ENCODE data around the gene TMEM183A.
"Not testable (repeated sequence)": the region's sequence is repeated elsewhere in the genome, so short reads cannot be mapped to it uniquely, and the experiment has no call there.

Gene TMEM183A, protein sequence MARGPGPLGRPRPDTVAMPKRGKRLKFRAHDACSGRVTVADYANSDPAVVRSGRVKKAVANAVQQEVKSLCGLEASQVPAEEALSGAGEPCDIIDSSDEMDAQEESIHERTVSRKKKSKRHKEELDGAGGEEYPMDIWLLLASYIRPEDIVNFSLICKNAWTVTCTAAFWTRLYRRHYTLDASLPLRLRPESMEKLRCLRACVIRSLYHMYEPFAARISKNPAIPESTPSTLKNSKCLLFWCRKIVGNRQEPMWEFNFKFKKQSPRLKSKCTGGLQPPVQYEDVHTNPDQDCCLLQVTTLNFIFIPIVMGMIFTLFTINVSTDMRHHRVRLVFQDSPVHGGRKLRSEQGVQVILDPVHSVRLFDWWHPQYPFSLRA

DNA sequence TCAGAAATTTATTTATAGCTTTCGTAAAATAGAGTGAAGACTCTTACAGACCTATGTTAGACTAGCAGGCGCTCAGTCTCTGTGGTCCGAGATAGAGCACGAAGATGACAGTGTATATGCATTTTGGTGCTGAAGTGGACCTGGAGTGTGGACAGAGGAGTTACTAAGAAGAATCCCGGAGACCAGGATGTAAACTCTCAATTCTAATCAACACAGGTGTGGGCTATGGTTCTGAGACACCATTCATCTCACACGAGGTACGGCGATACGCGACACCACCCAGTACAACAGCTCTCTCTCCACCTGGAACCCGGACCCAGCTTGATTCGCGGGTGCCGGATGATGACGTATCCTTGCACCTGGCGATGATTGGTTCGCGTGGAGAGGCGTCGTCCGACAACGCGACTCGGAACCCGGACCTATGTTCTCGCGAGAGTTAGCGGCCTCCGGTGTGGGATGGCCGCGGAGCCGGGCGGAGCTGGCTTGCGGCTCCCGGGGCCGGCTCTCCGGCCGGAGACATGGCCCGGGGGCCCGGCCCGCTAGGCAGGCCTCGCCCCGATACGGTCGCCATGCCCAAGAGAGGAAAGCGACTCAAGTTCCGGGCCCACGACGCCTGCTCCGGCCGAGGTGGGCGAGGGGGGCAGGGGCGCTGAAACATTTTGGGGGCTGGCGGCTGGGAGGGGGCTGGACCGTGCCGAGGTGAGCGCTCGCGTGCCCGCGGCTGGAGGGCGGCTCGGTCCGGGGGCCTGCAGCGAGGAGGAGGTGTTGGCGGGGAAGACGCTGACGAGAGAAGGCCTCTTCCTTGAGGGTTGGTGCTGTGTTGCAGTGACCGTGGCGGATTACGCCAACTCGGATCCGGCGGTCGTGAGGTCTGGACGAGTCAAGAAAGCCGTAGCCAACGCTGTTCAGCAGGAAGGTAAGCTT lies at the start of gene TMEM183A:
TSS of gene TMEM183A (plus strand) at position 427 of the 924 bp plus-strand sequence. CDS start at position 519, 92 bp downstream.
- DNase-seq (ENCODE audit: low read depth in 1 of 2, low spot score in 1 of 2) = peak; percentile 83 to 96

DNA sequence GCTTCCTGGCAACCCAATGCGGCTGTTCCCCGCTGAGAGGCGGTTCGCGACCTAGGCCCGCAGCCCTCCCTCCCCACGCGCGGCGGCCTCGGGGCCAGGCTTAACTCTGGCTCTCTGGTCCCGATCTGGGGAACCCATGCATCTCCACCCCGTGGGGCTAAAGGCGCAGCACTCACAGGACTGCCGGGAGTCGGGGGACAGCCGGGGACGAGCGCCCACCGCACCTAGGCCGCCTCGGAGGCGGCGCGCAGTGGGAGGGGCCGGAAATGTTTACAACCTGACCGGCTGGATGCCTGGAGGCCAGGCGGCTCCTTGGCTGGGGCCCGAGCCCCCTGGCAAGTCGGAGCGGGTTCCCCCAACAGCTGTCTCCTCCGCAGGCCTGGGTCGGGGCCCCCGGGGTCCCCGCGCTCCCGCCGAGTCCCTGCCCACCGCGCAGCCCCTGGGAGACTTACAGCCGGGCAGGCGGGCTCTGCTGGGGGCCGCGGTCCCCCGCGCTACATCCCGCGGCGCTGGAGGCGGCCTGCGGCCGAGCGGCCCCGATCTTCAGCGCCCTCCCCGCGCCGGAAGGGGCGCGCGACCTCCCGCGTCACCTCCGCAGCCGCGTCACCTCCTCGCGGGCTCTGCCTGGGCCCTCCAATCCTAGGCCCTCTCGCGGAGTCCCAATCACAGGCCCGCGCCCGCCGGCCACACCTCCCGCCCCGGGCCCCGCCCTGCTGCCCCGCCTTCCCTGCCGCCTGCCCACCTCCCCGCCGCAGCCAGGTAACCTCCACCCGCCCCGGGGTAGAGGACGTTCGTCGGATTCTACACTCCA lies 49.2 kb upstream of the TMEM183A start, which contains the start of gene ADIPOR1:
TSS of gene ADIPOR1 (minus strand) at position 580 of the 811 bp plus-strand sequence. CDS start 7,242 bp downstream, outside the sequence.
- DNase-seq (ENCODE audit: low read depth in 1 of 2, low spot score in 1 of 2) = peak; percentile 87

DNA sequence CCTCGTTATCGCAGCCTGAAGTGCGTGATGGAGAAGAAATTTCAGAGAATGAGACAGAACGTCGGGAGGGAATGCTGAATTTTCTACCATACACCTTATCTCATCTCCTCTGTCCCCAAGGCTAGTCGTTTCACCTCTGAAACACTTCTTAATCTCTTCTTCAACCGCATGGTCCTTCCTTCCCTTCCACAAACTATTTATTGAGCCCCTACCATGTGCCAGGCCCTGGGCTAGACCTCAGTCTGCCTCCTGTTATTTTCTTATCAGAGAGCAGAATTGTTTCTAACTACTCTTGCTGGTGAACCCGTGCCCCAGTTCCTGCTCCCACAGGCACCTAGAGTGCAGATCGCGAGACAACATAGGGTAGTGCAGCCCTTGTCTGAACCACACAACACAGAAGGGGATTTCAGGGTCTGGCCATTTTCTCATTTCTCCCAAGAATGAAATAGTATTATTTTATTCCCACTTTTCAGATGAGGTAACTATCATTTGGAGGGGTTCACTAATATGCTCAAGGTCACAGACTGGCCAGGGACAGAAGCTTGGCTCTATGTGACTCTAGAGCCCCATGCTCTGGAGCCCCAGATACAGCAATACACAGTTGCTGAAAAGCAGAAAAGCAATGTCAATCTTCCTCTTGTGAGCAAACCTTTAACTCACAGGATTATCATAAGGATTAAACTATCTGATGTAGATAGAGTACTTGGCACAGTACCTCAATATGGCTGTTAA lies 48.5 kb upstream of the TMEM183A start:
- no peak for DNase-seq (ENCODE audit: low read depth in 1 of 2, low spot score in 1 of 2)

DNA sequence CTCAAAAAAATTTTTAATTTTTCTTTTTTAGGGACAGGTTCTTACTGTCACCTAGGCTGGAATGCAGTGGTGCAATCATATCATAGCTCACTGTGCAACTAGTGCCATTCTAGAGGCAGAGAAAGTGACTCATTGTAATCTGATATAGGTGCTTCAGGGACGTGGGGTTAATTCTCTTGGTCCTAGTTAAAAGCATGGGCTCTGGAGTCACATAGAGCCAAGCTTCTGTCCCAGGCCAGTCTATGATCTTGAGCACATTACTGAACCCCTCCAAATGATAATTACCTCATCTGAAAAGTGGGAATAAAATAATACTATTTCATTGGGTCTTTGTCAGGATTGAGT lies 47.9 kb upstream of the TMEM183A start:
- DNase-seq (ENCODE audit: low read depth in 1 of 2, low spot score in 1 of 2) = no peak

DNA sequence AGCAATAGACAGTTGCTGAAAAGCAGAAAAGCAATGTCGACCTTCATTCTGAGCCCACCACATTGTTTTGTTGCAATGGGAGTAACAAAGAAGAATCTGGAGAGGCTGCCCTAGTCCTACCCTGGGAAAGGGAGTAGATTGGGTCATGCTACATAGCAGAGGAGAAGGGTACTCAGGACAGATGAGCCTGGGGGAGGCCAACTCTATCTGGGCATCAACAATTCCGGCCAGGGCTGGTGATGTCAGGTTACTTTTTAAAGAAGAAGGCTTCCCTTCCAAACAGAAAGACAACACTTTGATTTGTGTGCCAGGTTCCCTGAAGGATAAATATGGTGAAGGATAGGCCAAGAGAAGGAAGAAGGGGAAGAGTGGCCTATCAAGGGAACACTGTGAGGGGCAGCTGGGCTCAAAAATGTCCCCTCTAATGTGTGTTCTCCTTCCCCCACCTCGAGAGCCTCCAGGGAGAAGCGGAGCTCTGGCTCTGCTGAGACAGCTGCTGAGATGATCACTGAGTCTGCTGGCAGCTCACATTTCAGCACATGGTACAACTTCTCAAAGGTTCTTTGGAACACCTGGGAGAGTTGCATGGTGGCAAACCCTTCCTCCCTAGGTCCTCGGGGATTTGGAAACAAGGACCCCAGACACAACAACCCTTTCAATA lies 45.8 kb upstream of the TMEM183A start:
- no peak for DNase-seq (ENCODE audit: low read depth in 1 of 2, low spot score in 1 of 2)

DNA sequence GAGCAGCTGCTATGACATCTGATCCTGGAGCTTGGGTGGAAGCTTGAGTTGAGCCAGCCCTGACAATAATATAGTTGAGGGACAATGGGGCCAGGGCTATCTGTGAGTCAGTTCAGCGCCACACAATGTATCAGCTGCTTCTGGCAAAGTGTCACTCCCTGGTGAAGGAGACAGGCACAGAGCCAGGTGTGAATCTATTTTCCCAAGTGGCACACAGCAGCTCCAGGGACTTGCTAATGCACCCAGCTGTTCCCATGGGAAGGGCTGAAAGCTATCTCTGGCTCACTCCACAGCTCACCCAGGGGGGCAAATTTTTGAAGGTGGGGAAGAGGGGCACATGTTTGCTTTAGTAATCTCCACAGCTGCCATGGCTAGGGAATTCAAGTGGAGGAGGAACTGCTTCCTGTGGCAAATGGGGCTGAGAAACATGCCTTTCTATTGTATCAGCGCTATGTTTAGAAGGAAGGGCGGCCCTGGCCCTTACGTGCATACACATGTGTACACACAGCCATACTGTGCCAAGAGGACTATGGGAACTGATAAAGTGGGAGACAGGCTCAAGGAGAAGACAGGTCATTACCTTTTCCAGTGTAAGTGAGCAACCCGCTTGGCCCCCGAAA lies 42.3 kb upstream of the TMEM183A start:
- DNase-seq (ENCODE audit: low read depth in 1 of 2, low spot score in 1 of 2) = no peak

DNA sequence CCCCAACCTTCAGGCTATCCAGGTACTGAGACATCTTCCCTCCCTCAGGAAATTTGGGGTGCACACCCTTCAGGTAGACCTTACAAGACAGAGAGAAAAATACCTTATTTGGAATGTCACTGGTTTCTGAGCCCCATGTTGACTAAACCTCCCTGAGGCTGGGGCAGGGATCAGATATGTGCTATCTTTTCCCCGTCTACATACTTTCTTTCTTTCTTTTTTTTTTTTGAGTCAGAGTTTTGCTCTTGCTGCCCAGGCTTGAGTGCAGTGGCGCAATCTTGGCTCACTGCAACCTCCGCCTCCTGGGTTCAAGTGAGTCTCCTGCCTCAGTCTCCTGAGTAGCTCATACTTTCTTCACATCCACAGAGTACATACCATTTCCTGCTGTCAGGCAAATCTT lies 41.8 kb upstream of the TMEM183A start:
- no peak for DNase-seq (ENCODE audit: low read depth in 1 of 2, low spot score in 1 of 2)

DNA sequence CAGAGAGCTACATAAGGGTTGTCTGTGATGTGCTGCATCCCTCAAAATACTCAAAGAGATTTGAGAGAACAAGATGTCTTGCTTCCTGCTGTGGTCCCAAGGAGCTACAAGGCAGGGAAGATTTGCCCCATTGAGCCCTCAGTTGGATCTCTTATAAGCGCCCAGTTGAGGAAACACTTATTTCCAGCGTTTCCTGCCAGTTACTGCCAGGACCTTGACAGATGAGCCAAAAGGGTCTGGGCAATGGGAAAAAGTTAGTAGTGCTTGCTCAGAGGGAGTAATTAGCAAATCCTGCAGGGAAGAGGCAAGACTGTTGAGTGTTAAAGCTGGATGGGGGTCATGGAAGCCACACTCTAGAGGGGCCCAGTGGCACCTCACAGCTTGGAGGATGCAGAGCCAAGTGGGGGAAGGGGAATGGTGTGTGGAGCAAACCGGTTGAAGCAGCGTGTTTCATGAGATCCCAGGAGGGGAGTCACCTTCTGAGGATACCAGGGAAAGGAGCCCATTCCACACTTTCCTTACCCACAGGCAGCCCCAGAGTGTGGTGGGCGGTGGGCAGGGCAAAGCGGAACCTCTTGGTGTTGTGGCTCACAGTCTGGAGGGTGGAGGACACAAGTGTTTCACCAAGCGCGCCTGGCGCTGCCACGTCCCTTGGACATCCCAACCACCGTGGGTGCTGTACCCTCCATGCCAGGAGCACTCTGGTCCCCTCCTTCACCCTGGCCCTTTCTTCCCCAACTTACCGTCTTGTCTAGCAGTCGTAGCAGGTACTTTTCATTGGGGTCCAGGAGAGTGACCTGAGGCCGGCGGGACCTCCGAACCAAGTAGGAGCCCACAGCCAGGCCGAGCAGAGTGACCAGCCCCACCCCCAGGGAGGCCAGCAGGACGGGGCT lies 40.9 kb upstream of the TMEM183A start:
- no peak for DNase-seq (ENCODE audit: low read depth in 1 of 2, low spot score in 1 of 2)

DNA sequence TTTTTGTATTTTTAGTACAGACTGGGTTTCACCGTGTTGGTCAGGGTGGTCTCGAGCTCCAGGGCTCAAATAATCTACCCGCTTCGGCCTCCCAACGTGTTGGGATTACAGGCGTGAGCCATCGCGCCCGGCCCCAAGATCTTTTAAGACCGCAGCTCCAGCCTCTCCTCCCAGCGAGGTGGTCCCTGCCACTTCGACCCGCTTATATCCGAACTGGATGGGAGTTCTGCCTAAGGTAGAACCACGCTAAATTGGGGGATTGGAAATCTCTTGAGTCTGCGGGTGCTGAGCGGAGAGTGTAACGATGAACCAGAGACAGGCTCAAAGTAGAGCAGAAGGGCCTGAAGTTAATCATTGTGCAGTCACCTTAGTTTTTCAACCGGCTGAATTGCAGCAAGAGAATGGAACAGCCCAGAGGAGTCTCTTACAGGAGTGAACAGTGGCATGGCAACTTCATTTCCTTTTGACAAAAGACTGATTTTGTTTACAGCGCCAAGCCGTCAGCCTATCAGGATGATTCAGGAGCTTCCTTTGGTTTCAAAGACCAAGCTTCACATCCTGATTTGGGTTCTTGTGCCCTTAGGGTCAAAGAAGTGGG lies 39.4 kb upstream of the TMEM183A start:
- no peak for DNase-seq (ENCODE audit: low read depth in 1 of 2, low spot score in 1 of 2)

DNA sequence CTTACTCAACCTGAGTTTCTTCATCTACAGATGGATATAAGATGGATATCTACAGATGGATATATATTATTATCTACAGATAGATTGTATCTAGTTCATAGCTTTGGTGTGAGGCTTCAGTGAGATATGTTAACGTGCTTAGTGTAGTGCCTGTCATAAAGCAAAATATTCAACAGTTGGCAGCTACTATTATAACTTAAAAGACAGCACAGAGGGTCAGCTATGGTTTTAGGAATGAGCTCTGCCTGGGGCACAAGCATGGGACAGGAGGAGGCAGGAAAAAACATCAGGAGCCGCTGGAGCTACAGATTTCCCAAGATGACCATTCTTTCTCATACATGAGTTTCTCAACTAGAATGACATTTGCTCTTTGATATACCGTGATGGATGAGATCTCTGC lies 38.8 kb upstream of the TMEM183A start:
- DNase-seq (ENCODE audit: low read depth in 1 of 2, low spot score in 1 of 2) = no peak

DNA sequence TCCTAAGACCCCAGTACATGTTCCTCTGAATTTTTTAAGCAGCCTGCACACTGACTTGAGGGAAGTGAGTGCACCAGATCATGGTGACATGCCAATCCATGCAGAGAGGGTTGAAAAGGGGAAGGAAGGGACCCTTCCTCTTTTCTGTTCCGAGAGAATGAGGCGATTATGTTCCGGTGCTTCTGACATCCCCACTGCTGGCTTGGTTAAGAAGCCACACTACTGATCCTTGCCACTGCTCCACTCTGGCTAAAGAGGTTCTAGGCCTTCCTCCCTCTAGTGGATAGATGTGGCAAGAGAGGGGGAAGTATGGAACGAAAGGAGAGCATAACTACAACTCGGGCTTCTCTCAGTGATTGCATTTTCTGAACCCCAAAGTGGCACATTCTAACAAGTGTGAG lies 38.3 kb upstream of the TMEM183A start:
- DNase-seq (ENCODE audit: low read depth in 1 of 2, low spot score in 1 of 2) = peak in 1 of 2 donors; percentile 30

DNA sequence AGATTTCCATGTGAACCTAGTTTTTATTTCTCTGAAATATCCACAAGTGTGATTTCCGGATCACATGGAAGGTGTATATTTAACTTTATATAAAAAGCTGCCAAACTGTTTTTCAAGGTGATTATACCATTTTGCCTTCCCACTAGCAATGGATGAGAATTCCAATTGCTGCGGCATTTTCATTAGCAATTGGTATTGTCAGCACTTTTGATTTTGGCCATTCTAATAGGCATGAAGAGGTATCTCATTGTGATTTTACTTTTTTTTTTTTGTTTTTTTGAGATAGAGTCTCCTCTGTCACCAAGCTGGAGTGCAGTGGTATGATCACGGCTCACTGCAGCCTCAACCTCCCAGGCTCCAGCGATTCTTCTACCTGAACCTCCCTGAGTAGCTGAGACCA lies 35.1 kb upstream of the TMEM183A start:
- no peak for DNase-seq (ENCODE audit: low read depth in 1 of 2, low spot score in 1 of 2)

DNA sequence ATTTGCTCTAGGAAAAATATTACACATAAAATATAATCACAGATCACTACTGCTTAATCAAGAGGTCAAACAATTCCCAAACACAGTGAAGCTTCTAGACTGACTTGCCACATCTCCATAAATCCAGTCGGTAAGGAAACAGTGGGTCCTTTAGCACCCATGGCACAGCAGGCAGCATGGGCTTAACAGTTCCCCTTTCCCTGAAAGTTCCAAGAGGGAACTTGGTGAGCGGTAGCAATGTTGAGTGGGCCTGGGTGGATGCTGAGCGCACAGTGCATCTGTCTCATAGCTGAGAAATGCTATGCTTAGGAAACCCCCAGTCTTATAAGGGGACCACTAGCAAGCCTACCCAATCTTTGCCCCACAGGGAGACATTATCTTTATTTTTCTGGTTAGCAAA lies 32.3 kb upstream of the TMEM183A start:
- DNase-seq (ENCODE audit: low read depth in 1 of 2, low spot score in 1 of 2) = no peak

DNA sequence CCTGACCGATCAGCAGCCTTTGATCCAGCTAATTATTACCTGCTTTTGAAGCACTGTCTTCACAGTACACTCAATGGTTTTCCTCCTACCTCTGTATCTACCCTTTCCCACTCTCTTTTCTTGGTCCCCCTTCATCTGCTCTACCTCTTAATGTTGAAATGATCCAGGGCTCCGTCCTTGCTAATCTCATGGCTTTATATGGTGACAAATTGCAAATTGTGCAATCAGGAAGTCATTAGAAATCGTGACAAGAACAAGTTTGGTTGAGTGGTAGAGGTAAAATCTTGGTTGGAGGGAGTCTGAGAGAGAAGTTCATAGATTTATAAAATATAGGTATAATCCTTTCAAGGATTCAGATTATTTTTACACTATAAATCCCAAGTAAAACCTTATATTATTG lies 30.5 kb upstream of the TMEM183A start:
- DNase-seq (ENCODE audit: low read depth in 1 of 2, low spot score in 1 of 2) = no peak

DNA sequence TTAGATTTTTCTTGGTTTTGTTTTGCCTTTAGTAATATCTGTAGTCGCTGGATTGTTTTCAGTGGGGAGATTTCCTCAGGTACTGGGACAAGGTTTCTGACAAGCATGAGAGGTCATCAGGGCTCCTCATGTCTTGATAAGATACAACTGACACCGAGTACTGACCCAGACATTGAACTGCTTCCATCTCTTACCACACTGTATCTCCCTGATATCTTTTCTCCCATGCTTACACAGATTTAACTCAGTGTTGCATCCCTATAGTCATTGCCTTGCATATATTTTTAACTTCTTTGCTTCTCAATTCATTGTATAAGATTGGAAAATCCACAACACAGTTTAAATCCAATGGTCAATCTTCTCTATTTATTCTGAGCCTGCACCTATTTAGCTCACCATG lies 27.7 kb upstream of the TMEM183A start:
- DNase-seq (ENCODE audit: low read depth in 1 of 2, low spot score in 1 of 2) = no peak

DNA sequence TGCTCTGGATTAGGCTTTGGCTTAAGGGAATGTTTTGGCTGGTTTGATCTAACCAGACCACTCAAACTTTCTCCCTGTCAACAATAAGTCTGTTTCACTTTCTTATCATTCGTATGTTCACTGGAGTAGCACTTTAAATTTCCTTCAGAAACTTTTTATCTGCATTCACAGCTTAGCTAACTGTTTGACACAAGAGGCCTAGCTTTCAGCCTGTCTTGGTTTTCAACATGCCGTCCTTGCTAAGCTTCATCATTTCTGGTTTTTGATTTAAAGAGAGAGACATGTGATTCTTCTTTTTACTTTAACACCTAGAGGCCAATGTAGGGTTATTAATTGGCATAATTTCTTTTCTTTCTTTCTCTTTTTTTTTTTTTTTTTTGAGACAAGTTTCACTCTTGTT lies 25.2 kb upstream of the TMEM183A start:
- no peak for DNase-seq (ENCODE audit: low read depth in 1 of 2, low spot score in 1 of 2)

DNA sequence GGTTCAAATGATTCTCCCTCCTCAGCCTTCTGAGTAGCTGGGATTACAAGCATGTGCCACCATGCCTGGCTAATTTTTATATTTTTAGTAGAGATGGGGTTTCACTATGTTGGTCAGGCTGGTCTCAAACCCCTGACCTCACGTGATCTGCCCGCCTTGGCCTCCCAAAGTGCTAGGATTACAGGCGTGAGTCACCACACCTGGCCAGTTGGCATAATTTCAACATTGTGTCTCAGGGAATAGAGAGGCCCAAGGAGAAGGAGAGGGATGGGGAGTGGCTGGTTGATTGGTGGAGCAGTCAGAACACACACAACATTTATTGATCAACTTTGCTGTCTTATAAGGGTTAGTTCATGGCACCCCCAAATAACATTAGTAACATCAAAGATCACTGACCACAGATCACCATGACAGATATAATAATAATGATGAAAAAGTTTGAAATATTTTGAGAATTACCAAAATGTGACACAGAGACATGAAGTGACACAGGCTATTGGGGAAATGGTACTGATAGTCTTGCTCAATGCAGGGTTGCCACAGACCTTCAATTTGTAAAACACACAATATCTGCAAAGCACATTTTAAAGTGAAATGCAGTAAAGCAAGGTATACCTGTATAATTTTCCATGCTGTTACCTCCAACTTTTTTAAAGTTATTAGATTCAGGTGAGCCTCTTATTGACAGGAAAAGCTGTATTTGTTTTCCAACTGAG lies 24.3 kb upstream of the TMEM183A start:
- DNase-seq (ENCODE audit: low read depth in 1 of 2, low spot score in 1 of 2) = no peak

DNA sequence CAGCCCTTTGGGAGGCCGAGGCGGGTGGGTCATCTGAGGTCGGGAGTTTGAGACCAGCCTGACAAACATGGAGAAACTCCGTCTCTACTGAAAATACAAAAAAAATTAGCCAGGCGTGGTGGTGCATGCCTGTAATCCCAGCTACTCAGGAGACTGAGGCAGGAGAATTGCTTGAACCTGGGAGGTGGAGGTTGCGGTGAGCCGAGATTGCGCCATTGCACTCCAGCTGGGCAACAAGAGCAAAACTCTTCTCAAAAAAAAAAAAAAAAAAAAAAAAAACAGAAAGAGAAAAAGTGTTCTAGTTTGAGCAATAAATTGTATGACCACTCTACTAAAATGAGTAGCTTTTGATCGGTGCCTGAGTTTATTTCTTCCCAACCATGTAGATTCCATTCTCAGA lies 21.1 kb upstream of the TMEM183A start:
- not testable (repeated sequence) for DNase-seq (ENCODE audit: low read depth in 1 of 2, low spot score in 1 of 2)

All from activated CD4-positive, alpha-beta T cell treated with anti-CD3 and anti-CD28 coated beads, Interleukin-2, amount 50 U/mL, for 24 hours (primary cell).